Cardiac muscle cell (in vitro differentiated cells and primary cell): Measurements from ENCODE around the gene CDCA5. TPM values are rescaled to one million over a fixed set of nuclear protein-coding genes. Genes with fewer than 3 reads are reported as not detected.

ENCODE experiments used
- DNase-seq, 2 donors: peaks; one replicate each; pipeline versions ENCODE4 v3.0.0 to v3.0.0-alpha.2; 2010 to 2017; ENCODE audit warnings: low read depth in 1 of 2, low spot score in 1 of 2
- H3K27ac ChIP-seq: fragments of 200-600 bp; sonication (generic); 2 replicates; pipeline ENCODE4 v1.5.1; 2016
- H3K27me3 ChIP-seq: fragments of 200-600 bp; sonication (generic); 2 replicates; pipeline ENCODE4 v1.6.0; 2016; ENCODE audit warnings: control low read depth
- H3K36me3 ChIP-seq: fragments of 200-600 bp; sonication (generic); 2 replicates; pipeline ENCODE4 v1.5.1; 2016; ENCODE audit warnings: control low read depth
- H3K4me1 ChIP-seq: fragments of 200-600 bp; sonication (generic); 2 replicates; pipeline ENCODE4 v1.8.1; 2017; ENCODE audit warnings: low read depth, mild to moderate bottlenecking, mixed run types
- H3K4me3 ChIP-seq: fragments of 200-600 bp; sonication (generic); 2 replicates; pipeline ENCODE4 v1.5.1; 2016; ENCODE audit warnings: mild to moderate bottlenecking
- H3K9me3 ChIP-seq: fragments of 200-600 bp; sonication (generic); 2 replicates; pipeline ENCODE4 v1.5.1; 2017; ENCODE audit warnings: low read depth, mild to moderate bottlenecking, control low read depth
- CTCF ChIP-seq: IDR thresholded peaks from 2 replicates; pipeline ENCODE4 v1.5.1; 2012; ENCODE audit warnings: low read depth, mild to moderate bottlenecking, low read length
- polyA plus RNA-seq: library from polyadenylated mRNA; unstranded; fragments of >200 nt; fragmentation: Nextera tagmentation; extraction: Ambion mirVana; gene quantifications from 2 replicates; pipeline ENCODE4 v1.2.1, GENCODE V29; 2016
- total RNA-seq: library from RNA; depleted of rRNA; stranded (reverse); fragments of >200 nt; gene quantifications from 2 replicates; pipeline ENCODE4 v1.2.3, GENCODE V29; 2016

CDCA5 gene
- total and polyA plus RNA-seq, 2 experiments from 2014 or later, result 14.2 to 18.1 TPM

- no peak for DNase-seq
- Histone ChIP-seq H3K27me3 (no peaks in the 10 kb centered on the region), H3K36me3 (peaks cover 19% of the 10 kb centered on the region), H3K4me1 (no peaks in the 10 kb centered on the region), H3K4me3 (no peak overlapping the region), H3K9me3 (no peaks in the 10 kb centered on the region), H3K27ac (no peak overlapping the region)
- TF ChIP-seq CTCF, result no peak
Observed at GRCh38 chr11:65032216-65032615, 51.6 kb downstream of the CDCA5 start.

Other genes starting within 250 kb of the CDCA5 start
- 4.6 and 10.1 TPM in 2 replicates for gene CDC42BPG, start 239.4 kb downstream of the CDCA5 start, total RNA-seq
- 2.2 and 3.5 TPM in 2 replicates for gene CDC42BPG, start 239.4 kb downstream of the CDCA5 start, polyA plus RNA-seq
- 119 and 160 TPM in 2 replicates for gene EHD1, start 205.4 kb downstream of the CDCA5 start, total RNA-seq
- 57.4 and 70.0 TPM in 2 replicates for gene EHD1, start 205.4 kb downstream of the CDCA5 start, polyA plus RNA-seq
- gene ATG2A, start 166.8 kb downstream of the CDCA5 start, total RNA-seq, result 33.9 and 36.2 TPM in 2 replicates
- gene ATG2A, start 166.8 kb downstream of the CDCA5 start, polyA plus RNA-seq, result 8.1 and 13.3 TPM in 2 replicates
- 26.2 and 29.2 TPM in 2 replicates for gene PPP2R5B, start 159.4 kb downstream of the CDCA5 start, total RNA-seq
- gene PPP2R5B, start 159.4 kb downstream of the CDCA5 start, polyA plus RNA-seq, result 29.2 and 30.7 TPM in 2 replicates
- gene GPHA2, start 148.1 kb downstream of the CDCA5 start, total RNA-seq, result not detected in 2 replicates
- gene GPHA2, start 148.1 kb downstream of the CDCA5 start, polyA plus RNA-seq, result 0.60 TPM in 1 of 2 replicates, not detected in the other
- not detected in 2 replicates for gene MAJIN, start 111.9 kb downstream of the CDCA5 start, total RNA-seq
- 0.06 TPM in 1 of 2 replicates, not detected in the other for gene MAJIN, start 111.9 kb downstream of the CDCA5 start, polyA plus RNA-seq
- gene BATF2, start 87.1 kb downstream of the CDCA5 start, total RNA-seq, result 0.21 and 0.25 TPM in 2 replicates
- not detected in 2 replicates for gene BATF2, start 87.1 kb downstream of the CDCA5 start, polyA plus RNA-seq
- 189 and 224 TPM in 2 replicates for gene ARL2, start 69.9 kb downstream of the CDCA5 start, total RNA-seq
- 230 and 246 TPM in 2 replicates for gene ARL2, start 69.9 kb downstream of the CDCA5 start, polyA plus RNA-seq
- gene SNX15, start 56.6 kb downstream of the CDCA5 start, total RNA-seq, result 24.5 and 33.0 TPM in 2 replicates
- gene SNX15, start 56.6 kb downstream of the CDCA5 start, polyA plus RNA-seq, result 38.4 and 41.3 TPM in 2 replicates
- gene SAC3D1, start 42.8 kb downstream of the CDCA5 start, total RNA-seq, result 22.3 and 24.6 TPM in 2 replicates
- gene SAC3D1, start 42.8 kb downstream of the CDCA5 start, polyA plus RNA-seq, result 23.6 and 32.7 TPM in 2 replicates
- 2.3 TPM in 1 of 2 replicates, not detected in the other for gene NAALADL1, start 25.5 kb downstream of the CDCA5 start, total RNA-seq
- gene NAALADL1, start 25.5 kb downstream of the CDCA5 start, polyA plus RNA-seq, result 0.59 and 0.84 TPM in 2 replicates
- 56.3 and 68.0 TPM in 2 replicates for gene ZFPL1, start 182 bp upstream of the CDCA5 start, total RNA-seq
- 57.4 and 72.2 TPM in 2 replicates for gene ZFPL1, start 182 bp upstream of the CDCA5 start, polyA plus RNA-seq
- gene VPS51, start 12.2 kb upstream of the CDCA5 start, total RNA-seq, result 620 and 755 TPM in 2 replicates
- gene VPS51, start 12.2 kb upstream of the CDCA5 start, polyA plus RNA-seq, result 77.9 and 103 TPM in 2 replicates
- 186 and 295 TPM in 2 replicates for gene TM7SF2, start 27.8 kb upstream of the CDCA5 start, total RNA-seq
- gene TM7SF2, start 27.8 kb upstream of the CDCA5 start, polyA plus RNA-seq, result 197 and 277 TPM in 2 replicates
- 22.6 and 31.8 TPM in 2 replicates for gene ZNHIT2, start 33.7 kb upstream of the CDCA5 start, total RNA-seq
- 19.5 and 32.8 TPM in 2 replicates for gene ZNHIT2, start 33.7 kb upstream of the CDCA5 start, polyA plus RNA-seq
- gene FAU, start 38.1 kb upstream of the CDCA5 start, total RNA-seq, result 882 and 1,183 TPM in 2 replicates
- 398 and 546 TPM in 2 replicates for gene FAU, start 38.1 kb upstream of the CDCA5 start, polyA plus RNA-seq
- 99.3 and 122 TPM in 2 replicates for gene MRPL49, start 38.3 kb upstream of the CDCA5 start, total RNA-seq
- gene MRPL49, start 38.3 kb upstream of the CDCA5 start, polyA plus RNA-seq, result 78.2 and 90.4 TPM in 2 replicates
- 15.9 and 16.8 TPM in 2 replicates for gene SYVN1, start 50.5 kb upstream of the CDCA5 start, total RNA-seq
- 13.9 and 16.2 TPM in 2 replicates for gene SYVN1, start 50.5 kb upstream of the CDCA5 start, polyA plus RNA-seq
- gene SPDYC, start 86.2 kb upstream of the CDCA5 start, total RNA-seq, result 0.24 TPM in 1 of 2 replicates, not detected in the other
- gene SPDYC, start 86.2 kb upstream of the CDCA5 start, polyA plus RNA-seq, result not detected in 2 replicates
- 131 and 185 TPM in 2 replicates for gene CAPN1, start 97.9 kb upstream of the CDCA5 start, total RNA-seq
- gene CAPN1, start 97.9 kb upstream of the CDCA5 start, polyA plus RNA-seq, result 118 and 156 TPM in 2 replicates
- 20.3 and 21.2 TPM in 2 replicates for gene POLA2, start 177.9 kb upstream of the CDCA5 start, total RNA-seq
- gene POLA2, start 177.9 kb upstream of the CDCA5 start, polyA plus RNA-seq, result 20.3 and 31.7 TPM in 2 replicates
- gene CDC42EP2, start 230.8 kb upstream of the CDCA5 start, total RNA-seq, result 1.1 and 2.1 TPM in 2 replicates
- gene CDC42EP2, start 230.8 kb upstream of the CDCA5 start, polyA plus RNA-seq, result 0.26 and 1.5 TPM in 2 replicates
- 57.3 and 86.1 TPM in 2 replicates for gene DPF2, start 249.8 kb upstream of the CDCA5 start, total RNA-seq
- 83.9 and 130 TPM in 2 replicates for gene DPF2, start 249.8 kb upstream of the CDCA5 start, polyA plus RNA-seq